AML-193 (cell line): ENCODE data around the gene SURF2.
A peak's percentile ranks its signal among the peaks of the same experiment; 100 is the strongest.

ENCODE experiments used
- DNase-seq, 2 experiments: peaks; one replicate each; lab custom pipeline; 2025; lab: John Stamatoyannopoulos, UW

Gene SURF2

DNA sequence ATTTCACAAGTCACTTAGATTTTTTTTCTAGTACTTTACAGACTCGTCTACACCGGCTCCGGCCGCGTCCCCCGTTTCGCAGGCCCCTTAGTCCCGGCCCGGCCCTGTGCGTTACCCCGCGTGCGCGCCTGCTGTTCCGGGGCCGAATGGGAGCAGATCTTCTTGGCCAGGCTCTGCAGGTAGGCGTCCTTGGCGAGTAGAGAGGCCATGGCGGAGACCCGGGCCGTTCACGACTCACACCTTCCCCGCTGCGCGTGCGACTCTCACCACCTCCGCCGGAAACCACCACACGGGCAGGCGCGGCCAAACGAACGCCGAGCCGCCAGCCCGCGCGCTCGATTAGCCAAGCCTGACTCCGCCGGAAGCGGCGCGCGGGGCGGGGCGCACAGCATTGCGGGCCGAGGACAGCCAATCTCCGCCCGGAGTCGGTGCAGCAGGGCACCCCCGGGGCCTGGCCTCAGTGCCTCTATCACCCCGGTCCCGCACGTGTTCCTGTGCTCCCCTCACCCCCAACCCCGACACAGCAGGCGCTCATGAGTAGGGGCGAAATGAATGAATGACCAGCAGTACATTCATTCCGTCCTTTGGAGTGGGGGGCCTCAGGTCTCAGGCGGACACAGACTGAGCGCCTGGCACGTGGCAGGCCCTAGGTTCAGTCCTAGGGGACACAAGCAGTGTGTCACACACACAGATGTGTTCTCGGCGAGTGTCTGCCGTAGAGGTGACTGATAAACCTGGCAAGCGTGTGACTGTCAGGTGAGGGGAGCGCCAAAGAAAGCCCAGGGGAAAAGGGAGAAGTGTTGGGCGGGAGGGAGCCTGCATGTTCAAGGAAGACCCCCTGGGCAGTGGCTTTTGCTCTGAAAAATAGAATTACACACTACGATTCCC, 20.2 kb upstream of the SURF2 start, which contains the start of gene SURF6:
TSS of gene SURF6 (minus strand) at position 265 of the 888 bp plus-strand sequence. CDS start at position 209, 56 bp downstream.
- peak; percentile 85 for DNase-seq

DNA sequence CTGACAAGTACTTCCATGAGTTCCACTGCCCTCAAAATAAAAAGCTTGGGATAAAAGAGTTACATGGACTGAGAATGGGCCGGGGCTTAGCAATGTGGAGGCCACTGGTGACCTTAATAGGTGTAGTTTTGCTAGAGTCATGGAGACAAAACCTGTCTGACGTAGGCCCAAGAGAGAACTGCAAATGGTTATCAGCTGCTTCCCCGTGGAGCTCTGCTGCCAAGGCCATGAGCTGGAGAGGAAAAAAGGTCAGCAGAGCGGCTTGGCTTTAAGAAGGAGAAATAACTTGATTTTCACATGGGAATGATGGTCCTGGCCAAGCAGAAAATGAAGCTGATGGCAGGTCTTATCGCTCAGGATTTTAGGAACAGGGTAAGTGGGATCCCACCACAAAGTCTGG, 16.7 kb upstream of the SURF2 start:
- DNase-seq: no peak

DNA sequence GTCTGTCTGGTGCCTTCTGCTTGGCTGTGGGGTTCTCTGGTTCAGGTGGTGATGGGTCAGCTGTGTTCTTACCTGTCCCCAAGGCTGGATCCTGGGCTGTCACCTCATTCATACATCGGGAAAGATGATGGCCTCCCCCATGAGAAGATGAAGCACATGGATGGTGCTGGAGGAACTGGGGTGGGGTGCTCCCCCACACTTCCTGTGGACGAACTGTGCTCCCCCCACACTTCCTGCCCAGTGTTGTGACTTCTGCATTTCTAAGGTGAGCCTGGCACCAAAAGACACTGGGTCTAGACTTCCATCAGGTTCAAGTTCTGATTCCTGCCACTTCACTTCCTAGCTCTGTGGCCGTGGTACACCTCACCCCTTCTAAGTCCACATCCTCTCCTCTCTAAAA, 16.1 kb upstream of the SURF2 start:
- DNase-seq: peak; percentile 49 to 51

DNA sequence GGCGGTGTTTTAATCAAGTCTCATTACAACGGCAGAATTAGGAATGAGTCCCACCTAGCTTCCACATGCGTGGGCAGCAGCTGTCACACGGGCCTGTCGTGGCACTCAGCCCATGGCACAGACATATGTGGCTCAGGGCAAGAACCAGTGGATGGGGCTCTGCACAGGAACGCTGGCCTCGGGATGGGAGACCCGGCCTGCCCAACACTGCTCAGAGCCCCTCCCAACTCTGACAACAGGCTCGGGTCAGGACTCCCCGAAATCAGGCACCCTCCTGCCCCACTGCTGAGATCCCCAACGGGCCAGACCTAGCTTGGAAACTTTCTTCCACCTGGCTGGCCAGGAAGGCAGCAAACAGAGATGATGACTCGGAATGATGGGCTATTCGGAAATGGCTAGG, 15.4 kb upstream of the SURF2 start:
- no peak for DNase-seq

DNA sequence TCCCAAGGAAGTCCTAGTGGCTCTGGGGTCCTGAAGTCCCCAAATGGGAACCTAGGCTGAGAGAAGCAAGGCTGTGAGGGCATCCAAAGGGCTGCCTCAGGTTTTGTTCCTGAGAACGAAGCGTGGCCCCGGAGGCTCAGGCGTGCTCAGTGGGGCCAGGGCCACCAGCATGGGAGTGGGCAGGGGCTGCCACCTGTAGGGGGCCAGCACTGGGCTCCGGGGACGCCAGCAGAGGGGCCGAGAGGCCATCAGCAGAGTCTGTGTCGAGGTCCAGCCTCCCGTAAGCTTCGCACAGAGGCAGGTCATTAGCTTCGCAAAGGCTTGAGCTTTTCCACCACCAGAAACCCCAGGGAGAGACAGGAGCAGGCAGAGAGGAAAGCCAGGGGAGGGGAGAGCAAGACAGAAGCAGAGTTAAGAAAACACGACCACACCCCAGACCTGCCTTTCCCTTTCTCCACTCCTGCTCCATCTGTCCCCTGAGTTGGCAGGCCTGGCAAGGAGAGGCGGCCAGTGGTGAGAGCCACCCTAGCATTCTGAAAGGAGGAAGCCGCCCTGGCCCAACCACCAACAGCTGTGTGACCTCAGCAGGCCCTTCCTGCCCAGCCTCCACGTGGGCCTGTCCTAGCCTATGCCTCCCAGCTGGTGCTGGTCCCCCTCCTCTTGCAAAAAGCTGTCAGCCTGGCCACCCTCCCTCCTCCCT, 14.8 kb upstream of the SURF2 start:
- DNase-seq: peak; percentile 71 to 79

DNA sequence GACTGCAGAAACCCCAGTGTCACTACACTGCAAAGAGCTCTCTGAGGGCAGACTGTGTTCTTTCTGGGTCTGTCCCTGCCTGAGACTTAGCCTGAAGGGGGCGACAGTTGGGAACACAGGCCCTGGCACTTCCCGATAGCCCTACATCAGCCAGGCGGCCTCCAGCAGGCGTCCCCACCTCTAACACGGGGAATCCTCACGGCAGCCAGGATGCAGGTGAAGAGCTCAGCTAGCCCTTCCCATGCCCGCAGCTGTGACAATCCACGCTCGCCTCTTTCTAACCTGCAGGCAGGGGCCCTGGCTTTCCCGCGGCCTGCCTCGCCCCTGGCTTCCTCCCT, 14.3 kb upstream of the SURF2 start:
- no peak for DNase-seq

DNA sequence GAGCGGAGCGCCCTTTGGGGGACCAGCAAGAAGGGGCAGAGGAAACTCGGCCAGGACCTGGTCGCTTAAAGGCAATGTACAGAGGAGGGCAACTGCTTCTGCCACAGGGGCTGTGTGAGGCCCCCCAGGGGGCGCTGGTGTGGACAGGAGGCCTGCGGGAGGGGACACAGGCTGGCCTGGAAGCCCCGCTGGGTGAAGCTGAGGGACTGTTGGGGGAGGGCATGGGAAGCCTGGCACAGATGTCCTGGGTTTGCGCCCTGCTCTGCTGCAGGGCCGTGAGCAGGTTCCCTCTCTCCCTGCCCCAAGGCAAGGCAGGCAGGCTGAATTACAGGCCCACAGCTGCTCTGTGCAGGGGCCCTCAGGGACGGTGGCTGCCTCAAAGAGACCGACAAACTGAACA, 13.8 kb upstream of the SURF2 start:
- no peak for DNase-seq

DNA sequence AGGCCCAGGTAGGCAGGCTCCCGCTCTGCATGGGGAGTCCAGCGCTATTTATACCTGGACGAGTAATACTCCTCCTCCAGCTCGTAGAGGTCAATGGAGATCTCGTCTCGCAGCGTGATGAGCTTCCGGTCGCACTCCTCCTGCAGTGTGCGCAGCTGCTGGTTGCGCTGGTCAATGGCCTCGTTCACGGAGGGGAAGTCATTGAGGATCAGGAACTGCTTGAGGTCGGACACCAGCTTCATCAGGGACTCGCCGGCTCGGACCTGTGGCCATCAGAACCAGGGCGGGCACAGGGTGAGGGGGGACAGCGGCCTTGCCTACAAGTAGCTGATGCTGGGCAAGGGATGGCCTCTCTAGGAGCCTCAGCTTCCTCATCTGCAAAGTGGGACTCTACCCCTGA, 12.3 kb upstream of the SURF2 start:
- no peak for DNase-seq

DNA sequence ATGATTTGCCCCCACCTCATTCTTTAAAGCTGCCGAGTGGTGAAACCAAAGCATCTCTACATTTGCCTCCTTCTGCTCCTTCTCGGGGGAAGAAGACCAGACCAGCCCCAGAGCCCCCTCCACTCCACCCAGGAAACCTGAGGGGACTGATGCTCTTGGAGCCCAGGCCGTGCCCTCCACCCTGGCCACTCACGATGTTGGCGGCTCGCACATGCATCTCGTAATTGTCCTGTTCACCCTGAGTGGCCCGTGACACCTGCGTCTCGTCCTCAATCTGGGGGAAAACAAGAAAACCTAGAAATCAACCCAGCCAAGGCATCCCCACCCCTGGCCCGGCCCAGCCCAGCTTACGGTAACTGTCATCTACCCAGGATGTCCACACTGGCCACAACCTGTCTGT, 11.4 kb upstream of the SURF2 start:
- DNase-seq: no peak

DNA sequence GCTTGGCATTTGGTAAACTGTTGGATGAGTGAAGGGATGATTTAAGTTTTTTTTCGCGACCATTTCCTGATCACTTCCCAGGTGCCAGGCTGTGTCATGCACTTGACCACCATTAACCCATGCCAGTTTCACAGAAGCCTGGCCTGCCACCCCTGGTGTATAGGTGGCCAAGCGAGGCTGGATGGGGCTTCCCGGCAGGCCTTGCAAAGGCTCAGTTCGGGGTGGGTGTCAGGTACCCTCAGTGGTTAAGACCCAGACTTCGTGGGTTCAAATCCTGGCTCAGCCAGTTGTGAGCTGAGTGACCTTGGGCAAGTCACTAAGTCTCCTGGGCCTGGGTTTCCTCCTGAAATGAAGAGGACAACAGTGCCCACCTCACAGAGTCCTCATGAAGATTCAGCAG, 10.8 kb upstream of the SURF2 start:
- no peak for DNase-seq

DNA sequence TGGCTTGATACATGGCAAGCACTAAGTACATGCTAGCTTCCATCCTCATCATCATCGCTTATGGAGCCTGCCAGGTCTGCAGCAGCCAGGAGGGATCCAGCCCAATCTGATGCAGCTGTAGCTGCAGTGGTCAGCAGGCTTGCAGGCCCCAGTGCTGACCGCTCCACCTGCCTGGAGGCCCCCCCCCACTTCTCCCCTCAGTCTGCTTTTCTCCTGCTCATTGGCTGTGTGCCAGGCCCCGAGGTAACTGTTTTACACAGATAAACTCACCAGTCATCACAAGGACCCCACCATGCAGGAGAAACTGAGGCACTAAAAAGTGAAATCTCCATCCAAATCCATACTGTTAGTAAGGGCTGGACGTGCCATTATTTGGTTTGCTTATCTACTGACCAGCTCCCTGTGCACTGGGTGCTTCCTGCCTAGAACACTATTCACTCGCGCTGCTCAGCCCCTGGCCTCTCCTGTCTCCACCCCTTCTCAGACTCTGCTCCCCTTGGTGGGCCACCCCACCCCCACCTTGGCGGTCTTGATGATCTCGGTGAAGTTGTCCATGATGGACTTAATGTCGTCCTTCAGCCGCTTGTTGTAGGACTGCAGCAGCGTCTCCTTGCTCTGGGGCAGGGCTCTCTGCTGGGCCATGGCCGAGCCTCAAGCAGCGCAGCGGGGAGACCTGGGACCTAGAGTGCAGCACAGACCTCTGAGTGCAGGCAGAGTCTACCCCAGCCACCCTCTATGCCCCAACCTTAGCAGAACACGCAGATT, 10.1 kb upstream of the SURF2 start:
- DNase-seq: no peak

DNA sequence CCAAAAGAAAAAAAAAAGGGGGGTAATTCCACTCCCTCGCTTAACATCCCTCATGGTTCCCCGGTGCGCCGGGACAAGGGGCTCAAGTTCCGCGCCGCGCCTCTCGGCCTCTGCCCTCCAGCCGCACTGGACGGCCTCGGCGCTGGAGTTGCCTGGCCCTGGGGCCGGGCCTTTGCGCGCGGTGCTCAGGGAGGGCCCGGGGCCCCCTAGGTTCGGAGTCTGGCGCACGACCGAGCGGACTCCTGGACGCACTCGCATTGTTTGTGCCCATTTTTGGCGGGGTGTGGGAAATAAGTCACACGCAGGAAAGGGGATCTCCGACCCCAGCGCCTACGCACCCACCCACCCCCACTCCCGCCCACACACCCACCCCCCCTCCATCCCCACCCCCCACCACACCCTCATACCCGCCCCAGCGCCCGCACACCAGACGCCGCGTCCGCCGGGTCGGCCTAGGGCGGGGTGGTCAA, 8.8 kb upstream of the SURF2 start:
- DNase-seq: peak in 1 of 2 experiments; percentile 21

DNA sequence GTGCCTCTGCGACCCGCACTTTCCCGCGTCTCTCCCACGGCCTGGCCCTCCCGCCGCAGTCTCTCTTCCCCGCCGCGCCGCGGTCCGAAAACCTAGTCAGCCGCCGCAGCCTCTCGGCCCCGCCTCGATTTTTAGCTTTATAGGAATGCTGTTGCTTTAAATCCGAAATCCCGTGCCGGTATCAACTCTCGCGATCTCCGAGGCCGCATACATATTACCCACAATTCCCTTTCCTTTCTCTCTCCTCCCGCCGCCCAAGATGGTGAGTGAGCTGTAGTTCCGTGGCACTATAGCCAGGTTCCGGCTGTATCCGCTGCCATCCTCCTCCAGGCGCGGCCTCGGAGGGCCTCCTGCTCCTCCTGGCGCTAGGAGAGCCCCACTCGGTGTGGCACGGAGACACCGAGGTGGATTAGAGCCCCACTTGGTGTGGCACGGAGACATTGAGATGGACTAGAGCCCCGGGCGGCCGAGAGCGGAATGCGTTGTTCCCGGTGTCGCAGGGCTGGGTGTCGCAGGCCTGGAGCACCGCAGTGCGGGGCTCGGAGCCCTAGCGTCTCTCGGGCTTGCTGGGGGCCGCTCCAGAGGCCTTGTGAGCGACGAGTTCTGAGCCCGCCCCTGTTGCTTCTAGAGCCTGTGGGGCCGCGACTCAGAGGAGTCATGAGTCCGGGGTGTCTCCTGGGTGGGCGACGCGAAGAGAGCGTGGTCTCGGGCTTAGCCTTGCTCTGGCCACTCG, 8.2 kb upstream of the SURF2 start, which contains the start of the genes MED22 and RPL7A:
TSS of gene MED22 (minus strand) at position 147 of the 733 bp plus-strand sequence. CDS start 1,469 bp downstream, outside the sequence.
TSS of gene RPL7A (plus strand) at position 234 of the 733 bp plus-strand sequence. CDS start at position 260, 26 bp downstream.
- DNase-seq: peak; percentile 90 to 94

DNA sequence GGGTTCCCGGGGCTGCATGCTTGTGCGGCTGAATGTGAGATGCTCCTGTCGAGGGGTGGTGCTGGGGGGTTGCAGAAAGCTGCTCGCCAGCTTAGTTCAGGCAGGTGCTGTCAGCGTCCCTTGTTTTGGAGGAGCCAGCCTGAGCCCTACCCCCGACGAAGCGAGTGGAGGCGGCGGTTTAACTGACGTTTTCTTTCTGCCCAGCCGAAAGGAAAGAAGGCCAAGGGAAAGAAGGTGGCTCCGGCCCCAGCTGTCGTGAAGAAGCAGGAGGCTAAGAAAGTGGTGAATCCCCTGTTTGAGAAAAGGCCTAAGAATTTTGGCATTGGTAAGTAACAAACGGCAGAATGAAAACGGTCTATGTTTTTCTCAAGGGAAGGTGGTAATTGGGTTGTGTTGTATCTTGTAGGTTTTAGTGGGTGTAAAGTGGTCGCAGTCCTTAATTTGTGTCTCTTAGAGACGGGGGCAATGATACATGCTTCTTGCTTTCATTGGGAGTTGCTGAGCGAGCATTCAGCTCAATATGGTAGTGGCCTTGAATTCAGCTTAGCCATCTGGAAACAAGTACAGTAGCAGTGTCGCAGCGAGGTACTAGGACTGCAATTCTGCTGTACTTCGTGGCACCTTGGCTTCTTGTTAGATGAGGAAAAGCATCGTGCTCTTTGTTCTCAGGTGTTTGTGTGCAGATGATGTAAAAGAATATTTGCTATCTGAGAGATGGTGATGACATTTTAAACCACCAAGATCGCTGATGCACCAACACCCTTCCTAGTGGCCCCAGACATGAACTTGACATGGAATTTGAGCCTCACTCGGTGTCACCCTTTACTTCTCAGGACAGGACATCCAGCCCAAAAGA, 7.4 kb upstream of the SURF2 start:
- no peak for DNase-seq

DNA sequence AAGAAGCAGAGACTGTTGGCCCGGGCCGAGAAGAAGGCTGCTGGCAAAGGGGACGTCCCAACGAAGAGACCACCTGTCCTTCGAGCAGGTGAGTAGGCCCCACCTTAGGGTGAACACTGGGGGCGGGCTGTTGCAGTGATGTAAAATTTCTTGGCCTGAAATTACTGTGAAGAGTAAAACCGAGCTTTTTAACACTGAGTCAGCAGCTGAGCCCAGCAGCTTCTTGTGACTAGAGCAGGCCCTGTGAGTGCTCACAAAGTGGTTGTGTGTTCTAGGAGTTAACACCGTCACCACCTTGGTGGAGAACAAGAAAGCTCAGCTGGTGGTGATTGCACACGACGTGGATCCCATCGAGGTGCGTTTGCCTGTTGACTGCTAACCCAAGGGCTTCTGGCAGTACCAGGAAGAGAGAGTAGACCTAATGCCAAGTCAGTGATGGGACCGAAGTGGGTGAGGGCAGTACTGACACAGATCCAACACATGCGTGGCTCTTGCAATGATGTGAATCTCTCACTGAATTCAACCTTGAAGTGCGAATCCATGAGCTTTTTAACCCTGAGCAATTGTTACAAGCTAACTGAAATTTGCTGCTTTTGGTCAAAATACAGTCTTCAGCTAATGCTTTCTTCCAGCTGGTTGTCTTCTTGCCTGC, 6.3 kb upstream of the SURF2 start:
- DNase-seq: no peak

DNA sequence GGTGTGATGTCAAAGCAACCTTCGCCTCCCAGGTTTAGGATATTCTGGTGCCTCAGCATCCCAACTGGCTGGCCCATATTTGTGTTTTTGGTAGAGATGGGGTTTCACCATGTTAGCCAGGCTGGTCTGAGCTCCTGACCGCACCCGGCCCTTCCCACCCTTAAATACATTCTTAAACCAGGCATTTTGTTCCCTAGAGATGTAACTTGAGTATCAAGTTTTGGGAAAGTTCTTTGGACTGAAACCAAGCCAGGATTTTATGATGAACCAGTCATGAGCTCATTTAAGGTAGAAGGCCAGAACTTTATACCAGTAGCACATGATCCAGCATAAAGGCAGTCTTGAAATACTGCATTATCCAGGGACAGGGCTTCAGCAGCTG, 4.8 kb upstream of the SURF2 start:
- no peak for DNase-seq

DNA sequence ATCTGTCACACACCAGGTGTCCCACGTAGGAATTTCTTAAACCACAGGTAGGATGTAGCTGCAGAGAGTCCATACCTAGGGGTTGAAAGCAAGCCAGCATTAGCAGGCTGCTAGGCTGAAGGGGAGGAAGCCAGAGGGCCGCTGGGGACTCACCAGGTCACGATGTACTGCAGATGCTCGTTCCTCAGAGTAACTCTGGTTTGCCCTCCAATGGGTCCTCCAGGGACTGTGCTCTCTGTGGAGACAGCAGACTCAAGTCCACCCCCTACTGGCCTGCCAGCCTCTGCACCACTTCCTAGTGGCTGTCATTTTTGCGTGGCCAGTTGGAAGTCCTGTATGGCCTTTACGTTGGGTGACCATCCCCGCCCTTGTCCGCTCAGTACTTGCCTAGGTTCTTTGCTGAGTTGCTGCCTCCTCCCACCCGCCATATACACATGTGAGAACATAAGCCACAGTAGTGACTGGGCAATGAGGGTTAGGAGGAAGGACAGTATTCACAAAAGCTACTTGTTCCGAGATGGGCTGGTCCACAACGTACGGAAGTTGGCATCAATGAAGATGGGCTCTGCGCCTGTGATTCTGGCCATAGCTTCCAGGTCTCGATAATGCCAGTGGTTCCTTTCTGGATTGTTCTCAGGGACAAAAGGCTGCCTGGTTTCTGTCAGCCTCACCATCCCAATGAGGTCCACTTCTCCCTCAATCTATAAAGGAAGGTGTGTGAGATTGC, 4.3 kb upstream of the SURF2 start:
- DNase-seq: peak; percentile 48 to 53

DNA sequence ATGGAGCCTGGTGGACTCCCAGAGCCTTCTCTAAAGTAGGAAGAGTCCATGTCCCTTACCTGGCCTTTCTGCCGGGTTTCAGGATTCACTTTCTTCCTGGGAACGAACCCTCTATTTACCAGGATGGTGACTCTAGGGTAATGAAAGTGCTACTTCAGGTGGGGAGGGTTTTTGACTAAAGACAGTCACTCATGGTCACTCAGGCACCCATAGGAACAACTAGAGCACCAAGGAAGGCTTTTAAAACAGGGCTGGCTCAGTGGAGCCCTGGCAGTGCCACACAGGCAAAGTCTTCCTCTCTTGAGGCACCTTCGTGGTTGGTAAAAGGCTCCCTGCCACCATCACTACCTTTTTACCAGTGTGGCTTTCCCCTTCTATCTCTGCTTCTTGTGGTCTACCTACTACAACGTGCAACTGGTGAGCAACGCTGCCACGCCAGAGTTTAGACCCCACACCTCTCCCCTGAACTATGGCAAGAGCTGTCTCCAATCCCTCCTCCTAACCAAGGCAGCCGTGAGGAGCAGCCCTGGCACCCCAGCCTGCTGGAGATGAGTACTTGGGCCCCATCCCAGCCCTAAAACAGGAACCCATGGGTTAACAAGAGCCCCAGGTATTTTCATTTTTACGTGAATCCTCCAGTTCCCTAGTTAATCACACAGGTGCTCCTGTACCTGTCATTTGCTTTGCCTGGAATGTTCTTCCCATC, 3.6 kb upstream of the SURF2 start:
- DNase-seq: no peak

DNA sequence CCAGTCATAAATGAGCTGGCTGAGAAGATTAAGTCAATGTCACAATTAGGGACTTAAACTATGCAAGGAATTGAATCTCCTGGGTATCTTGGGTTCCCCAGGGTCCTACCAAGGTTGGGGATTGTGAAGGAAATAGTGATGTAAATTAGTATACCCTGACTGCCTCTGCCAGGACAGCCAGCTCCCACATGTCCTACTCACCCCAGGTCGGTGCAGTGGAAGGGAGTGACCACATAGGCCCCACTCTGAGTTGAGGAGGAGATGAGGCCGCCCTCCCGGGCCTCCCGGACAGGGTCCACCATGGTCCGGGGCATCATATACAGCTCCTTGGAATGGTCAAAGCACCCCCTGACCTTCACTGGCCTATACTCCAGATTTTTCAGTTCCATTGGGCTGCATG, 2.8 kb upstream of the SURF2 start:
- no peak for DNase-seq
